ENCODE results near the gene FKBP5.
A peak's percentile ranks its signal among the peaks of the same experiment; 100 is the strongest.
"Not testable (repeated sequence)": the region's sequence is repeated elsewhere in the genome, so short reads cannot be mapped to it uniquely, and the experiment has no call there.

Gene FKBP5

DNA sequence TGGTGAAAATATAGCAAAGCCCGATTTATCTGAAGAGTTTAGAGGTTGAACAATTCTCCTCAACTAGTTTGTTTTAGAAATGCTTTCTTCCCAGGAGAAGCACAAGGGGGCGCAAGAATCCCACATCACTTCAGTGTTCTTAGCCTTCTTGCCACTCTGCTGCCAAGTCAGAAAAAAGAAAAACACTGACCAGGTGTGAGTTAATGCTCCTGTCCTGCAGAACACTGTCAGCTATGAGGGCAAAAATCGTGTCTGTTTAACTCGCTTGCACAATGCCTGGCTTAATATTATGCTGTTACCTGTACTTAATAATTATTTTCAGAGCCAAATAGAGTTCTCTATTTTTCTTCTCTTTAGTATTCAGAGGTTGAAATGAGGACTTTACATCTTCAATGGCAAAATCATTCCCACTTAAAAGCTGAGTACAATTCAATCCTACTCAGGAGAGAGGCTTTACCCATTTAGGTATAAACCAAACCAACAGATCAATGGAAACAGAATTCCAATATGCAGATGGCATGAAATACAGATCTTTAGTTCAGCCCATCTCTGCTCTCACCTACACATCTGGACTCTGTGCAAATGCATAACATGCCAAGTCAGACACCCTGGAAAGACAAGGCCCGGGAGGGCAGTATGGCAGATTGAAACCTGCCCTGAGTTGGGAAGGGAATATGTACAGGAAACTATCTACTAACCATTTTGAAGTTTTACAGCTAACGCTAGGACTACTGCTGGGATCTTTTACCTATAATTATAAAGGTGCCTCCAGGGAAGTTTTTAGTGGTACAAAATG lies 104.6 kb downstream of the FKBP5 start:
- peak; percentile 74 for DNase-seq (ENCODE audit: low spot score)

DNA sequence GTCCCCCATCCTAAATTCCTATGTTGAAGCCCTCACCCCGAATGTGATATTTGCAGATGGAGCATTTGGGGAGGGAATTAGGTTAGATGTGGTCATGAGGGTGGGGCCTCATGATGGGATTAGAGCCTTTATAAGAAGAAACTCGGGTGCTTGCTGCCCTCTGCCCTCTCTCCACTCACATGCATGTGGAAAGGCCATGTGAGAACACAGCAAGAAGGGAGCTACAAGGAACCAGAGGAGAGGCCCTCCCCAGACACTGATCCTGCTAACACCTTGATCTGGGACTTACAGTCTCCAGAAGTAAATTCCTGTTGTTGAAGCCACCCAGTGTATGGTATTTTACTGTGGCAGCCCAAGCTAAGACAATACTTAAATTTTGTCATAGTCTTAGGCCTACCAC lies 106.4 kb downstream of the FKBP5 start:
- no peak for DNase-seq (ENCODE audit: low spot score)

DNA sequence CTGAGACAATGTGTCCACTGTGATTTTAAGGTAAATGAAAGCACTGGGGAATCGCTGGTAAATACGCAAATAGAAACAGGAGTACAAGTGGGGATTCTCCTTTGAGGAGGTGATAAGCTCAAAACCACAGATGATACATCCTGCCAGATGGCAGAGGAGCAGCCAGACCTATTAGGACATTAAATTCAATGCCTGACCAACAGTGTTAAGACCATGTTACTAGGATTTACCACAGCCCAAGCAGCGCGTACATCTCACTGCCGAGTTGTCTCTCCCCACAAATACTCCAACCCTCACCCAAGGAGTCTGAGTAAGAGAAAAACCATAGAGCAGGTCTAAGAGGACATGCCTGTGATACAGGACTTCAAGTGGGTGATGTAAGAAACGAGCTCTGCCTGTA lies 107.1 kb downstream of the FKBP5 start:
- no peak for DNase-seq (ENCODE audit: low spot score)

DNA sequence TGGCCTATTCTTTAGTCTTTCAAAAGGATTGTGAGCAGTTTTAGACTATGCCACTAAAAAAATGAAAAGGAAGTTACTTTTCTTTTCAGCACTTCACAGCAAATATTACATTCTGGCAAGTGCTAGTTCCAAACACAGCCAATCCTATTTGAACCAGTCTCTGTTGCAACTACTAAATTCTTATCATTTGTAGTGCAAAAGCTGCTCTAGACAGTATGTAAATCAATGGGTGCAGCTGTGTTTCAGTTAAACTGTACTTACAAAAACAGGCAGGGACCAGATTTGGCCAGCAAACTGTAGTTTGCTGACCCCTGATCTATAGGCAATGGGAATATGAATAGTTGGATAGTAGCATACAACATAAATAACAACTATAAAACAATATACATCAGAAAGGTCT lies 107.9 kb downstream of the FKBP5 start:
- DNase-seq (ENCODE audit: low spot score), result no peak

DNA sequence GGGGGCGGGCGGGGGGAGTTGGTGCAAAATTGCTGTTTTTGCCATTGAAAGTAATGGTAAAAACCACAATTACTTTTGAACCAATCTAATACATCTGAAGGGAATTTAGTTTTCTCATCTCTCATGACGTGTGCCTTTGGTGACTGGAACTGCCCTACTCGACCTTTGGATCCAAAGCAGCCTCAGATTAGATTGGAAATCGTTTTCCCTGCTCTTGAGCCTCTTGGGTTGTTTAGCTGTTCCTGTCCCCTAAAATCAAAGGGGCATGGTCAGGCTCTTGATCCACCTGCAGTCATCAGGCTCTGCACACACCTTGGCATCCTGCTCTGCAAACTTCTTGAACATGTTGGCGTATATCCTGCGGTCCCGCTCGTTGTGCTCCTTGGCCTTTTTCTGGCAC lies 112.0 kb downstream of the FKBP5 start:
- DNase-seq (ENCODE audit: low spot score), result no peak

DNA sequence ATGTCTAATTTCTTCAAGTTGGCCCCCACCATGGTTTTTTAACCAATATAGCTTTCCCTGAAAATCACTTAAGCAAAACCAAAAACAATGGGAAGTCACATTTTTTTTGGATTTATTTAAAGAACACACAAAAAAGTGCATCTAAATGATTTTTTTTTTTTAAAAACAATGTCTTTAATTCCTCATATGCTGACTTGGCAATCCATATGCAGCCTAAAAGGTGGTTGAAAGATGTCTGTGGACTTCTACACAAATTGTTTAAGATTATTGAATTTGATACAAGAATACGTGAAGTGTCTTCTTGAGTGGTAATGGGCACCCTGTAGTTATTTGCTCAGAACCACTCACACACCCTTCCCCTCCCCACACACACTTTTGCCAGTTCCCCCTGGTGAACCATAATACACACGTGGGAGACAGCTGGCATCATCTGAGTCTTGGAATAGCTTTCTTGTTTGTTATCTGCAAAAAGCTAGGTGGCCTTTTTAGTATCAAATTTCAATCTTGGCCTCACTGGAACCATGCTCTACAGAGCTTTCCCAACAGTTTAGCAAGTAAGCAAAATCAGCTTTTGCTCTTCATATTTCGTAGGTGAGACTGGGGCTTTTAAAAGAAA lies 115.1 kb downstream of the FKBP5 start:
- DNase-seq (ENCODE audit: low spot score), result no peak

DNA sequence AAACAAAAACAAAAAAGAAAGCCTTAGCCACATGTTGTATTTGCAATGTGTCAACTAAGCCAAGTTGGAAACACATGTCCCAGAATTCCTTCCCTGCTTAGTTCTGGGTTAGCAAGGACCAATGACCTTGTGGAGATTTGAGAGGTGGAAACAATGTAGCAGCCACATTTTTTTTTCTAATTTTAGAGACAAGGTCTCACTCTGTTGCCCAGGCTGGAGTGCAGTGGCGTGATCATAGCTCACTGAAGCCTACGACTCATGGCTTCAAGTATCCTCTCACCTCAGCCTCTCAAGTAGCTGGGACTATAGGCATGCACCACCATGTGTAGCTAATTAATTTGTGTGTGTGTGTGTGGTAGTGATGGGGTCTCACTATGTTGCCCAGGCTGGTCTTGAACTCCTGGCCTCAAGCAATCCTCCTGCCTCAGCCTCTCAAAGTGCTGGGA lies 117.8 kb downstream of the FKBP5 start:
- DNase-seq (ENCODE audit: low spot score), result not testable (repeated sequence)

DNA sequence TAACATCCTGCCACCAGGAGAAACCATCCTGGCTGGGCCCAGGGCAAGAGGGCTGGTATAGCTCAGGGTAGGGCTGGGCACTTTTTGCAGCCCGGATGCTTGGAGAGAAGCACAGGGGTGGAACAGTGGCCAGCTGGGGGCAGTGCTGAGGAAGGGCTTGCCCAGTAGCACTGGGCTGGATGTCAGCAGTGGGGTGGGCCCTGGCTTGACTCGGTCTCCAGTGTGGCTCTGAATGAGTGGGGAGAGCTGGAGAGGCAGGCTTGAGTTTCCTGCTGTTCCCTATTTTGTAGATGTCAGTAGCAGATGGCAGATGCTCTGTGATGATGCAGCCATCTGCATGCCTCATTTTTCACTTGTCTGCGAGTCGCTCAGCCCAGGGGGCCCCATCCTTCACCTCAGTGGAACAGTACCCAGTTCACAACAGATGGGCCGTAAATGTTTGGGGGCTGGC lies 119.7 kb downstream of the FKBP5 start:
- DNase-seq (ENCODE audit: low spot score), result peak; percentile 39

DNA sequence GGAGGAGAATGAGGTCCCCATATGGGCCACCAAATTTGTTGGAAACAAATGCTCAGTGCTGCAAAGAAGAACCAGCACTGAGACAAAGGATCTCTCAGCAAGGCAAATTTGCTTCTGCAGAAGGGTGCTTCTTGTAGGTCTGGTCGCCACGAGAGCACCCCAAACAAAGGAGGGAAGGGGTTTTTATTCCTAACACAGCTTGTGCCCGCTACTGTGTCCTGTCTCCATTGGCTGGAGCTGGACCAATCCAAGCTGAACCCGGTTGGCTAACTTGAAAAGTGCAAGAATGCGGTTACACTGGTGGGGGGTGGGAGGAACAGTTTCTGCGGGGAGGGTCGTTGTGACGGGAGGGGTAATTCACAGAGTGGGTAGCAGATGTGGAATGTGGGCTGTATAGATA lies 121.9 kb downstream of the FKBP5 start:
- no peak for DNase-seq (ENCODE audit: low spot score)

DNA sequence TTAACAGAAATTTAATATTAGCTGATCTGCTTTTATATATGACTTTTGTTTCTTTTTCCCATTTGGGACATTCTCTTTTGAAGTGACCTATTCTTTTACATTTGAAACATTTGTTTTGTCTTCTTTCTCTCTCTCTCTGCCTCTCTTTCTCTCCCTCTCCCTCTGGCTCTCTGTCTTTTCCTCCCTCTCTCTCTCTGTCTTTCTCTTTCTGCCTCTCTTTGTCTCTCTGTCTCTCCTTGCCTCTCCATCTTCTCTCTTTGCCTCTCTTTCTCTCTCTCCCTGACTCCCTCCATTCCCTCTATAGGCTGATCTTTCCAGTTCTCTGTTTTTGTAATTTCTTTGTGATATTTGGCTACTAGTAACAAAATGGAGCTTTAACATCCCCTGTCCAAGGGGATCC lies 124.0 kb downstream of the FKBP5 start:
- no peak for DNase-seq (ENCODE audit: low spot score)

DNA sequence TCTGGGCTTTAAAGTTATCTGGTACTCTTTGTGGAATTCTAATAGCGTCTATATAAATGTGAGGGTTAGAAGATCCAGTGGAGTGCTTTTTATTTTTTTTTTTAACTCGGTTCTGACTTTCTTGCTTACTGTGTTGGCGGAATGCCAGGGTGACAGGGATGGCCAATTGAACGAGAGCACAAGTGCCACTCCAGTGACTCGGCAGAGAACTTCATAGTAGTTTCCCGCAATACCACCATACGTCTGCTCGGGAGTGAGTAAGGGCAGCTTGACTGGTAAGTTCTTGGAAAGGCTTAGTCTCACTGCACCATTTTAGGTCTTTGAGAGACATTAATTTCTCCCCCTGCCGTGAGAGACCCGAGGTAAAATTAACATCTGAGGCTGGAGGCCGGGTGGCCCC lies 126.7 kb downstream of the FKBP5 start:
- DNase-seq (ENCODE audit: low spot score), result no peak

DNA sequence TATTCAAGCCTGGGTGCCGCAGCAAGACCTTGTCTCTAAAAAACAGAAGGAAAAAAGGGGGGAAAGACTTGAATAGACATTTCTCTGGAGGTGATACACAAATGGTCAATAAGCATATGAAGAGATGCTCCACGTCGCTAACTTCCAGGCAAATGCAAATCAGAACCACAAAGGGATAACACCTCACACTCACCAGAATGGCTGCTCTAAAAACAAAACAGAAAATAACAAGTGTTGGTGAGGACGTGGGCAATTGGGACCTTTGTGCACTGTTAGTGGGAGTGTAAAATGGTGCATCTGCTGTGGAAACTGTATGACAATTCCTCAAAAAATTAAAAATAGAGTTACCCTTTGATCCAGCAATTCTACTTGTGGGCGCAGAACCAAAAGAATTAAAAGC lies 127.6 kb downstream of the FKBP5 start:
- no peak for DNase-seq (ENCODE audit: low spot score)

DNA sequence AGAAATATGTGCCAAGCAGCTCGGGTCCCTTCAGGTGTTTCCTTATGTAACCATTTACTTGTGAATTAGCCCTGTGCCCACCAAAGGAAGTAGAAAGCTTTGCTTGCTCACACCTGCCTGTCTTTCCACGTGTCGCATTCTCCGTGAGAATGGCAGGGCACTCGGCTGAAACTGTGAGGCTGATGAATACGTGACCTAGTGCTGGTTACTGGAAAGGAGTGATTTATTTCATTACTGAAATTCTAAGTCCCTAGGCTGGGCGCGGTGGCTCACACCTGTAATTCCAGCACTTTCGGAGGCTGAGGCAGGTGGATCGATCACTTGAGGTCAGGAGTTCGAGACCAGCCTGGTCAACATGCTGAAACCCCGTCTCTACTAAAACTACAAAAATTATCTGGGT lies 130.1 kb downstream of the FKBP5 start:
- DNase-seq (ENCODE audit: low spot score), result no peak

DNA sequence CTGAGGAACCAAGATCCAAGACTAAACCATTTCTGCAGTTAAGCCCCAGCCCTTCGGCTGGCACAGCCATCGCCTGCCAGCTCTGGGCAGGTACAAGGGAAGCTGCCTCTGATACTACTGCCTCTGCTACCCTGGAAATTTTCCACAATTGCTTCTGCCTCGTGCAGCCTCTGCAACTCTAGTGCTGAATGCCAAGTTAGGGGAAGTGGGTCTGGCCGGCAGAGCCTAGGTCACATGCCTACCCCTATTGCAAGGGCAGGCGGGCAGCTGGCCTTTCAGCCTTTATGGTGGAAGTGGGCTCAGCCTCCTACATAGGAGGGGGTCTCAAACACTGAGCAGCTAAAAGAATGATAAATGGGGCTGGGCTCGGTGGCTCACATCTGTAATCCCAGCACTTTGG lies 131.5 kb downstream of the FKBP5 start:
- DNase-seq (ENCODE audit: low spot score), result no peak

DNA sequence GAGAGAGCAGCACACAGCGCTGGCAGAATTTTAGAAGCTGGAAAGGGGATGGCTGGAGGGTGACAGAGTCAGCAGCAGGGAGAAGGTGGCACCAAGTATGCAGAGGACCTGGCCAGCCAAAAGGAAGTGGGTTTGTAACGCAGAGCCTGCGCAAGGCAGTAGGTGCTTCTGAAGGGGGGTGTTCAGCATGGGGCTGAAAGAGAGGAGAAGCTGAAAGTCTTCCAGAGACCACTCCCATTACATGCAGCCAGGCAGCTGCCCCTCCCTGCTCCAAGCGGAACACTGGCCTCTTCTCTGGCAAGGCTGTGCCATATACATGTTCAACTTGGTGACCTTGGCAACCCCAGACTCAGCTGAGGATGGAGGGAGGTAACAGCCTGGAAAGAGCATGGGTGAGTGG lies 133.9 kb downstream of the FKBP5 start:
- DNase-seq (ENCODE audit: low spot score), result no peak

DNA sequence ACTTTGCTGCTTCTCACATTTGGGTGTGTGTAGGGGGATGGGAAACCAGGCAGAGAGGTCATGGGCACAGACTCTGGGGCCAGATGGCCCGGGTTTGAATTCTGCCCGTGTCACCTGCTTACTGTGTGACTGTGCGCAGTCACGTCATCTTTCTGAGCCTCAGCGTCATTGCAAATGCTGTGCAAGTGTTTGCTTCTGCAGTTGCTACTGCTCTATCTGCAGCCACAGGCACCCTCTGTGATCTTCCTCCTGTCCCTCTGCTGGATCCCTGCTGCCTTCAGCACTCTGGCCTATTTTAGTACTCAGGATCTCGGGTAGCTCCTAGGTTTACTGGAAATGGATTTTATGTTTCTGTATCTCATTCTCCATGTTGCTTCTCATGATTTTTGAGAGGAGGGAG lies 135.4 kb downstream of the FKBP5 start:
- DNase-seq (ENCODE audit: low spot score), result no peak

DNA sequence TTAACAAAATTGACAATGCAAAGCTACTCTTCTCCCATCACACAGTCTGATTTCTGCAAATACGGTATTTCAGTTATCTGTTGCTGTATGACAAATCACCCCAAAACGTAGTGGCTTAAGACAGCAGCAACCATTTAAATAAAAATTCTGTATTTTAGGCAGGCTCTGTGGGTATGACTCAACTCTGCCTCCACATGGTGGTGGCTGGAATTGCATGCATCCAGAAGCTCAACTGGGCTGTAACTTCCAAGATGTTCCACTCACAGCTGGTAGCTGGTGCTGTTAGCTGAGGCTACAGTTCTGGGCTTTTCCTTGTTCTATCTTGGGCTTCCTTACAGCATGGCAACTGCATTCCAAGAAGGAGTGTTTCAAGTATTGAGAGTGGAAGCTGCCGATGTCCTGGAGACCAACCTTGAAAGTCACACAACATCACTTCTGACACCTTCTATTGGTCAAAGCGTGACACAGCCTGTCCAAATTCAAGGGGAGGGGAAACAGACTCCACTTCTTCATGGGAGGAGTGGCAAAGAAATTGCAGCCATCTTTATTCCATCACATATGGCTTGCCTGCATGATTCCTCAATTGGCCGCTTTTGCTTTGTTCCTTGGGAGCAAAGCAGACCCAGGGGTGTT lies 136.3 kb downstream of the FKBP5 start:
- peak; percentile 73 for DNase-seq (ENCODE audit: low spot score)

DNA sequence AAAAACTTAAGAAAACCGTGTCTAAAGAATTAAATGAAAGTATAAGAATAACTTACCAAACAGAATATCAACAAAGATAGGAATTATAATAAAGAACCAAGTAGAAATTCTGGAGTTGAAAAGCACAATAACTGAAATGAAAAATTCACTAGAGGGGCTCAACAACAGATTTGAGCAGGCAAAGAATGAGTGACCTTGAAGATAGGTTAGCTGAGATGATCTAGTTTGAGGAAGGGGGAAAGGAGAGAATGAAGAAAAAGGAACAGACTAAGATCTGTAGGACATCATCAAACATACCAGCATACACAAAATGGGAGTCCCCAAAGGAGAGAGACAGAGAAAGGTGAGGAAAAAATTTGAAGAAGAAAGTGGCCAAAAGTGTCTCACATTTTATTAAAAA lies 138.3 kb downstream of the FKBP5 start:
- DNase-seq (ENCODE audit: low spot score), result no peak

DNA sequence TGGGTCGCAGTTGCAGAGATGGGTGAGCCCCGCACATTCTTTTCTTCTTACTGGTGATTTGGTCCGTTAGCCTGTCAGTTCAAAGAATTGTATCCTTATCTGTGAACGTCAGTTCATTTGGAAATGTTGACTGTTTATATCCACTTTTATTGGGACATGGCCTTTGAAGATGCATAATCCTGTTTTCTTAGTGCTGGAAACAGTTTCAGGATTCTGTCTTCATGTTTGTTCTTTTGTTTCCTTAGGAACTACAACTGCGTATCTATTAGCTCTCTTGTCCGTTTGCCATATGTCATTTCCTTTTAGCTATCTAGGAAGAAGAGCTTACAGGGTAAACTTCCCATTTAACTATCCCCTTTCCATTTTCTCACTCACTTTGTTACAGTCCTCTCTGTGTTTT lies 141.0 kb downstream of the FKBP5 start:
- no peak for DNase-seq (ENCODE audit: low spot score)

DNA sequence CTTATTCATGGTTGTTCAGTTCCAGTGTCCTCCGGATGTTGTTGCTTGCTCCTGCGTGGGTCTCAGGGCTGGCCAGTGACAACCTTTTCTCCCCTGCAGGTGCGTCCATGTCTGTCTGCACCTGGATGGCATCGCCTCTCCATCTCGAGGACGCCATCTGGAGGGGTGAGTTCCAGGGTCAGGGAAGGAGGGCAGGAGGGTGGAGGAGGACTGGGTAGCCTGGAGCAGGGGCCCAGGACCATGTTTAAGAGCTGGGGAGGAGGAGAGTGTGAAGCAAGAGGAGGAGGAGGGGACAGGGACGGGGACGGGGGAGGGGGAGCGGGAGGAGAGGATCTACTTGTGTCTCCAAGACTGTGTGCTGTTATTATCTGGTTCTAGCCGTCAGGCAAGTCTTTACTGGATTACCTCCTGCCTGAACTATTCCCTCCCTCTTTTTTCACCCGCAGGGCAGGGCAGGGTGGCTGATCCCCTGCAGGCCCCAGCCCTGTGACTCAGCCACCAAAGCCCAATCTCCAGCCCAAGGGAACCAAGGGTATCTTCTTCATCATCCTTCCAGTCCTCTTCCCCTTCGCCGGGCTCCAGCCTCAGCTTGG lies 143.8 kb downstream of the FKBP5 start:
- no peak for DNase-seq (ENCODE audit: low spot score)

DNA sequence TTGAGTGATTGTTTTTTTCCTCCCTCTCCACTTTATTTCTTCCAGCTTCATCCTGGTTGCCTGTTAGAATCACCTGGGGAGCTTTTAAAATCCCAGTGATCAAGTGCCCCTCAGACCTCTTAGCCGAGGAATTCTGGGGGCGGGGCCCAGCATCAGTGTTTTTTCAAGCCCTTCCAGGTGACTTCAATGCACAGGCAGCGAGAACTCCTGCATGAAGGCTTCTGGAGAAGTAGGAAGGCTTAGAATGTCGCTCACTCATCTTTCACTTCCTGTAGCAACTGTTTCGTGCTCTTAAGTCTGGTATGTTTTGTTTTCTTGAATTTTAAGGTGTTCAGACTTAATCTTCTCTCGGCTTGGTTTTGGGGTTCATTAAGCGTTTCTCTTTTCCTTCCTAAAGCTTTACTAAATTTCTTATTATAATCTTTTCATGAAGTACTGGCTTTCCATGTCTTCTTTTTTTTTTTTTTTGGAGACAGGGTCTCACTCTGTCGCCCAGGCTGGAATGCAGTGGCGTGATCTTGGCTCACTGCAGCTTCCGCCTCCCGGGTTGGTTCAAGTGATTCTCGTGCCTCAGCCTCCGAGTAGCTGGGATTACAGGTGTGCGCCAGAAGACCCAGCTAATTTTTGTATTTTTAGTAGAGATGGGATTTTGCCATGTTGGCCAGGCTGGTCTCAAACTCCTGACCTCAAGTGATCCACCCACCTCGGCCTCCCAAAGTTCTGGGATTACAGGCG lies 145.1 kb downstream of the FKBP5 start:
- no peak for DNase-seq (ENCODE audit: low spot score)

DNA sequence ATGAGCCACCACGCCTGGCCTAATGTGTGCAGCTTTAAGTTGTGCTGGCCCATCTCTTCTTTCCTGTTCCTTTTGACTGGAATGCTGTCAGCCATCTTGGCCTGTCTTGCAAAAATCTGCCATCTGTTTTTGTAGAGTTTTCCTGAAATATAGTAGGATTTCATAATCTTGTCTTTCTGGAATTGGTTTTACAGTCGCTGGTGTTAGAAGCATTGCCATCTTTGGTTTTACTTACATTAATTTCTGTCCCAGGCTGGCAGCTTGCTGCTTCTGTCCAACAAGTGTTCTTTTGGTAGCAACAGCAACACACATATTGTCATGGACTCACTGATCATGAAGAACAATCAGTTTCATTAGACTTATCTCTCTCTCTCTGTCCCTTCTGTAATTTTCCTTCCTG lies 146.9 kb downstream of the FKBP5 start:
- no peak for DNase-seq (ENCODE audit: low spot score)

Data from NAMALWA (cell line).